ENCODE measurements around the gene PAPPA2. TPM values are rescaled to one million over a fixed set of nuclear protein-coding genes. Genes with fewer than 3 reads are reported as not detected.

The PAPPA2 gene
- polyA plus RNA-seq, 1 donor, result 88.4 TPM

DNA sequence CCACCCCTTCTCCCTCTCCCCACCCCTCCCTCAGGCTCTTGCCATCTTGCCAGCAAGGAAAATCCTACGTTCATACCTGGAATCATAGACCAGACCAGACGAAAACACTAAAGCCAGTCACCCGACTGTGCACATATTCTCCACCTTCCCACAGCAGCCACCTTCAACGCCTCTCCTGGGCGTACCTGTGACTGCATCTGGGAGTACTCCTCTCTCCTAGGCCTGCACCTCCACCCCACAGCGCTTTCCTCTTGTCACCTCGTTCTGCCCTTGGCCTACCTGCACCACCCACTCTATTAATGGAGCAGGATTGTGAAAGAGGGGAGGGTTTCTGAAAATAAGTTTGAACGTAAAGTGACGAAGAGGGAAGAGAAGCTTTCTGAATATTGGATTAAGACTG, 17.8 kb downstream of the PAPPA2 start:
- no peak for DNase-seq

- no peak for DNase-seq
Observed at GRCh38 chr1:176485083-176485482, 22.1 kb downstream of the PAPPA2 start.

- no peak for DNase-seq
Observed at GRCh38 chr1:176494436-176494835, 31.5 kb downstream of the PAPPA2 start.

DNA sequence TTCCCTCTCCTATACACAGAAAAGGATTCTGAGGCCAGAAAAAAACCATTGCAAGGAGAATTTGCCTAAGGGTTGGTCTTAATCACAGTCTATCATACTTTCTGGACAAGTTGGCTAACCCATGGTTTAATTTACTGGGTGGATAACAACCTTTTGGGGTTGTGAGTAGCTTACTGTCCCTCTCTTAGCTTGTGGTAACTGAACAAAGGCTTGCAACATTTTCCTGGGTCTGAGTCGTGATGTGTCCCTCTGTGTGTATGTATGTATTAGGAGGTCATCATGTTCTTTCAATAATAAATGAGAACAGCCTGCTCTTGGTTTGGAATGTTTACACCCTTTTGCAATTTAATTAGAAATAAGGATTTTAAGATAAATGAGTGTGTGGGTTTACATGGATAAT, 36.7 kb downstream of the PAPPA2 start:
- no peak for DNase-seq

DNA sequence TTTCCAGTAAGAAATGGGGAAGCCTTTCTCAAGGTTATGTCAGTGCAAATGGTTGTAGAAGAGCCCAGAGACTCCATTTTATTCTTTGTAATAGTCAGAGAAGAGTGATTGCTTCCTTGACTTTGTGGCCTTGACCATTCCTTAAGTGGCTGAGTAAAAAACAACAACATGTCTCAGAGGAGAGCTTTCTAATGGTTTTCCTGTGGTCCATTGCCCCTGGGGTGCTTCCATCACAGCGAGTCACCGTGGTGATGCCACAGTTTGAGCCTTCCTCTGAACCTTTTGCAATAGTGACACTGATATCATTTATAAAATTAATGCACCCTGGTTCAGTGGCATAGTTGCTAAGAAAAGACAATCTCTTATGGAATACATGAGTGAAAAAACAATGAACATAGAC, 38.6 kb downstream of the PAPPA2 start:
- DNase-seq, result no peak

DNA sequence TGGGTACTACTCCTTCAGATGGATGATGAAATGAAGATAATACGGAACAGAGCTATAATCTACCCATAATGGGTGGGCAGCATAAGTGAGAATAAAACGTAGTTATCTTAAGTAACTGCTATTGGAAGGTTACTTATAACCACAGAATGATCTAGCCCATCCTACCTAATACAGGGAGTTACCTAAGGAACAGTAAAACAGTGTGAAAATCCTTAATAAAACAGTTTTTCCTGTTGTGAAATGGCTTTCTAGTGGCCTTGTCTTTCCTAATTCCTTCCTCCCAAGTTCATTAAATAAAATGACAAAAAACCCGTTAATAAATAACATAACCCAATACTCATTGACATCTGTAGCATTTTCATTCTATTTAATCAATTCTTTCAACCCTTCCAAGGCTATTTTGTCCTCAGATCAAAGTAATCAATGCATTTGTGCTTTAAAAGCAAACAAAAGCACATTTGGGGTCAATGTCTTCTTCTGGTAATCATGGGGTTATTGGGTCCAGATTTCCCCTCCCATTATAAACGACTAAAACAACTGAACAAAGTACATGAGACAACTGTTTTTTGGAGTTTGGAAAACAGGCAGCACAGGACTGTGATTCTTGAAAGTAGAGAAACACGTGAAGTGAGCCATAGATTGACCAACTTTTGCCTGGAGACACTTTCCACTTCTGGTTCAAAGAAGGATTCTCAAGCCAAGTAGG, 42.0 kb downstream of the PAPPA2 start:
- no peak for DNase-seq

GRCh38 chr1:176512966-176513365, 50.0 kb downstream of the PAPPA2 start:
- DNase-seq, result no peak

GRCh38 chr1:176515310-176515709, 52.3 kb downstream of the PAPPA2 start:
- DNase-seq, result no peak

DNA sequence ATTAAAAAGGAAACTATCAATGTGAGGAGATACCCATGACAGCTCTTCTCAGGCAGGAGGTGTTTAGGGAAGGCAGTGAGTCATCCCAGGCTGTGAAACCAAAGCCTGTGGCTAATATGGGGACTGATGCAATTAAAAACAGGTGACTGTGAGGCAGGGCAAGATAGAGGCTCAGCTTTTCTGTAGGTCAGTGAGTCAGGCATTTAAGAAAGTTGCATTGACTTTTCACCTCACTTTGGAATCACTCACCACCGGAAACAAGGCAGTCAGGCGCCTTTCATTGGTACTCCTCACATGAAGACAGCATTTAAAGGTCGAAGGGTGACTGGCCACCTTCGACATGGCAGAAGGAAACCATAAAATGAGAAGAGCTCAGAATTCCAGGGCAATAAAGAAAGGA, 54.5 kb downstream of the PAPPA2 start:
- DNase-seq, result no peak

GRCh38 chr1:176521211-176521610, 58.2 kb downstream of the PAPPA2 start:
- DNase-seq, result no peak

DNA sequence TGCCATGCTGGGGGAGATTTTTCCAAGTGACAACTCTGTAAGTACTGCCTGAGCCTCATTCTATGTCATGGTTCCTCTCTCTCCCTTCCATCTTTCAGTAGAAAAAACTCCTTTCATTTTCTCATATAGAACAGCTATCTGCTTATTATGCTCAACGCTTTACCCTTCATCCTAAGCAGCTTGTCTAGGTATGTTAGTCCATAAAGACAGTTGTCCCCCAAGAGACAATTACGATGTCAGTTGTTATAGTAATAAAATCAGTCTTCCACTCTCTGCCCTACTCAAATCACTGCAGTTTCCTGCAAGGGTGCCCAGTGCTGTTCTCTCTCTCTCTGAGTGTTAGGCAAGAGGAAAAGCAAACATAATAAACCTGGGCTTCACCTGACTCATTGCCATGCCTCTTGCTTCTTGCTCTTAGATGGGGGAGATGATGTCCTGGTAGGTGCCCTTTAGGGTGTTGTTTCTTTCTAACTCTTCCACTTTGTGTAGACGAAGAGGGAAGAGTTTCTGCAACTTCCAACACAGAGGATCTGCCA, 59.4 kb downstream of the PAPPA2 start:
- DNase-seq, result no peak

GRCh38 chr1:176529395-176530090, 66.6 kb downstream of the PAPPA2 start:
- DNase-seq, result no peak

GRCh38 chr1:176531036-176531435, 68.1 kb downstream of the PAPPA2 start:
- DNase-seq, result no peak

DNA sequence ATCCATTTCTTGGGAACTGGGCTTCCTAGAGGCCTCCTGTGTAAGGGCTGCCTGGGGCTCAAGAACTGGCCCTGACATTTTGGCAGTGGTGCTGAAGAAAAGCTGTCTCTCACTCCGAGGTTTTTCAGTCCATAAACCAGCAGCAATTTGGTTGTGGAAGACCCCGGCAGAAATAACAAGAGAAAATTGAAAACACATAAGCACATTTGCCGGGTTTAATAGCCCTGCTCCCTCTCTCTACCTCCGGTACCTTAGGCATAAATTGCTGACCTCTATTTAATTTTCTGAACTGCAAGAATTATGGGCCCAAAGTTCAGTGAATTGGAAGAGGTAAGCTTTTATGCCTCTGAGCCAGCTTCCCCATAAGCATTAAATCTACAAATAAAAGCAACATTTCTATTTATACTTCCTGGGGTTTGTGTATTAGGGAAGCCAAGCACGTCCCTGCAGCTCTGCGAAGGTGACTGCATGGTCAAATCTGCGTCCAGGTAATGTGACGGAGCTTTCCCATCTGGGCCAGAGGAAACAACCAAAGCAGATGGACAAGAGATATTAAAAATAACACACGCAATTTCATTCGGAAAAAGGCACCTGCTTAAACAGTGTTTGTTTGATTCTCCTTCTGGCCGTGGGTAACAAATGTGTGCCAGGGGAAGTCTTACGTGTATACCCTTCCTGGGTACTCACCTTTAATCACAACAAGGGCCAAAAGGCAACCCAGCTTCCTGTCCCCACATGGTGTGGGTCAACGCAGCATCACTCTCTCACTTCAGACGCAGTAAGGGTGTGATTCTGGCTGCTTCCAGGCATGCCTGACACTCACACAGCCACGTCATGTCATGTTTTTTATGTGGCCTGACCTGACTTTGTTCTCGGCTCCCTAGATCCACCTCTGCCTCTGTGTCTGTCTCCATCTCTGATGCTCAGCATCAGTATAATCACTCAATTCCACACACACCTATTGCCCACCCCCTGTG, 69.2 kb downstream of the PAPPA2 start:
- no peak for DNase-seq

DNA sequence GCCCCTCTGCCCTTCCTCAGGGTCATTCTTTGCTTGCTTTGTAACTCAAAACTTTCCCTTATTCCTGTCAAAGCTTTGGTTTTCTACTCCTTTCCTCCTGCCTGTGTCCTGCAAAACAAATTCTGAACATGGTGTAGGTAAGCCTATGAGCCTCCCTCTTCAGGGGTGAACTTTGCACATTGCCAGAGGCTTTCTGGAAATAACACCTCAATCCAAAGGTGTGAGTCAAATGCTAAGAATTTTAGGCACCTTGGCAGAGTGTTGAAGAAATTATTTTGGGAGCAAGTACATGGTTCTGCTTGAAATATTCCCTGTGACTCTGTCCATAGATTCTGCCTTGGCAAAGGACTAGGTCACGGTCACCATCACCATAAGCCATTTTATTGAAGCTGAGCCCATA, 70.0 kb downstream of the PAPPA2 start:
- DNase-seq, result no peak

- no peak for DNase-seq
Observed at GRCh38 chr1:176536588-176536987, 73.6 kb downstream of the PAPPA2 start.

DNA sequence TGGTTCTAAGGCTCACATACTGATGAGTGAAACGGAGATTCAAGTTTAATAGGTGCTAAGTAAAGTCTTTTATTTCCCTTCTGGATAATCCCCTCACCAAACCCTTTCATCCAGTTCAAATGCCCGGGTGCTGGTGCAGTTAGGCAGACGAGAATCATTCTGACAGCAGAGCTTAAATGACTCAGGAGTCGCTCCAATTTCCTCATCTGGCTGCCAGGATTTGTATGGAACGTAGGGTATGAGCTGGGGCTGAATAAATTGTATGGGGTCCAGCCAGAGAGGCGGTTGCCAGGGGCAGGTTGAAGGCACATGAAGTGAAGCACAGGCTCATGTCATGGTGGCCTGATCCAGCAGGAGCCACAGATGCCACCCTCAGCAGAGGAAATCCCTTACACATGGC, 76.0 kb downstream of the PAPPA2 start:
- DNase-seq, result no peak

DNA sequence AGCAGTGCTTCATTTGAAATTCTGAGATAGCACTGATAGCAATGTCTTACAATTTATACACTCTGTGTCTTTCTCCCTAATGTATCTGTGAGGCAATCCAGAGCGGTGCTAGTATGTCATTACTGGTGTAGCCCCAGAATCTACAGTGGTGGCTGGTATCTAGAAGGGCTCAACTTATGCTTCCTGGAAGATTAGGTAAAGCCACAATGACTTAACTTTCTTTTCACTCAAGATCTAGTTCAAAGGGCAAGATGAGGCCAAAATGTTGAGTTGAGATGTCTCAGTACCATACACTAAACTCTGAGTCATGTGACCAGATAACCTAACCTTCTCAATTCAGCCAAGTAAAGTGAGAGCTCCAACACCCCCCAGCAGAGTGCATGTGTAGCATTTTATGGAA, 77.5 kb downstream of the PAPPA2 start:
- DNase-seq, result no peak

- DNase-seq, result no peak
Observed at GRCh38 chr1:176541663-176542062, 78.7 kb downstream of the PAPPA2 start.

DNA sequence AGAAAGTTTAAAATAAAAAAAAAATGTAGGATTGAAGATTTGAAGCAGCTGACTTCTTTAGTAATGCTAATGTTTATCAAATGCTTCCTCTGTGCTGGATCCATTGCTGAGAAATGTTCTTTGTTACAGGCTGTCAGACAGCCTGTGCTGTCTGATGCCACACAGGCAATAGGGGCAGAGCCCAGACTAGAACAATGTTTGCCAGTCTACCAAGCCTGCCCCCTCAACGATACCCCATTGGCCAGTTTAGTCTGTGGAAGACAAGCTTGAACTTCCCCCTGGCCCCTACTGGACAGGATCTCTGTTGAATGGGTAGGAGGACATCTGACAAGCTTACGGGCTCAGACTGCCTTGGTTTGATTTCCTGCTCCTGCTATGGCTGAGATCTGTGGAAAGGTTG, 79.4 kb downstream of the PAPPA2 start:
- DNase-seq, result no peak

GRCh38 chr1:176543360-176544129, 80.6 kb downstream of the PAPPA2 start:
- DNase-seq, result no peak

Data from left kidney (tissue), 2 donors.